Fibroblast of mammary gland (primary cell): ENCODE data around the gene SRSF7.
"Not testable (repeated sequence)": the region's sequence is repeated elsewhere in the genome, so short reads cannot be mapped to it uniquely, and the experiment has no call there.

Source experiments
- DNase-seq: peaks from one replicate; pipeline ENCODE4 v3.0.0-alpha.2; 2010; ENCODE audit warnings: low read depth
- H3K4me3 ChIP-seq: 2 replicates; pipeline ENCODE4 v1.5.1; 2011; ENCODE audit warnings: low read depth, mild to moderate bottlenecking, low read length, moderate library complexity; ENCODE audit not compliant: control insufficient read depth
- CTCF ChIP-seq: conservative IDR thresholded peaks from 2 replicates; pipeline ENCODE4 v1.5.1; 2011; ENCODE audit warnings: low read depth, low read length, inconsistent platforms; ENCODE audit not compliant: control insufficient read depth, insufficient read depth

The SRSF7 gene

GRCh38 chr2:38704664-38705063 is 46.5 kb downstream of the SRSF7 start:
- no peak for TF ChIP-seq CTCF
- H3K4me3 ChIP-seq = no peak overlapping the region
- DNase-seq = no peak

- DNase-seq = peak; percentile 25
- not testable (repeated sequence) for H3K4me3 ChIP-seq
These were observed 47.8 kb downstream of the SRSF7 start for GRCh38 chr2:38703336-38703735.

GRCh38 chr2:38702413-38702812 is 48.7 kb downstream of the SRSF7 start:
- TF ChIP-seq CTCF = no peak
- H3K4me3 ChIP-seq = no peak overlapping the region
- DNase-seq = peak; percentile 90

GRCh38 chr2:38701542-38701941 is 49.6 kb downstream of the SRSF7 start:
- H3K4me3 ChIP-seq = no peak overlapping the region
- no peak for DNase-seq
- no peak for TF ChIP-seq CTCF

- no peak overlapping the region for H3K4me3 ChIP-seq
- no peak for TF ChIP-seq CTCF
- no peak for DNase-seq
These were observed 50.2 kb downstream of the SRSF7 start for GRCh38 chr2:38700881-38701458.

GRCh38 chr2:38700113-38700785 is 50.9 kb downstream of the SRSF7 start:
- no peak overlapping the region for H3K4me3 ChIP-seq
- no peak for TF ChIP-seq CTCF

GRCh38 chr2:38698467-38699003 is 52.6 kb downstream of the SRSF7 start:
- H3K4me3 ChIP-seq = no peak overlapping the region
- TF ChIP-seq CTCF = no peak
- no peak for DNase-seq

More at GRCh38 chr2:38700113-38700785, 50.9 kb downstream of the SRSF7 start:
- no peak for DNase-seq
